Muscle of arm (tissue), 14 donors: Measurements from ENCODE around the gene SFXN4. TPM values are rescaled to one million over a fixed set of nuclear protein-coding genes. Genes with fewer than 3 reads are reported as not detected.
A peak's percentile ranks its signal among the peaks of the same experiment; 100 is the strongest.

ENCODE experiments used
- DNase-seq: peaks from one replicate; pipeline ENCODE4 v3.0.0-alpha.2; 2013
- long read RNA-seq, 11 donors: transcript quantifications; one replicate each; lab custom pipeline, GENCODE V29; 2026
- polyA plus RNA-seq, 12 donors: library from polyadenylated mRNA; unstranded; fragments of 120-200 nt; gene quantifications; one replicate each; pipeline ENCODE4 v1.2.1, GENCODE V29; 2013; ENCODE audit not compliant: insufficient read length in 12 of 12

Gene SFXN4
- polyA plus RNA-seq = 10 to 100 TPM in 11 of 12 donors, not detected in 1; 19.6 to 35.2 (median 26.1) TPM
- long read RNA-seq, donor 1, transcript SFXN4-201 (14 exons, 1,363 nt) = major isoform, 6 of 12 reads
- long read RNA-seq, donor 1, partial matches to known transcripts = 6 of 12 reads
- long read RNA-seq, donor 1, other reads (novel, unspliced or antisense) = 0 of 12 reads
- long read RNA-seq, donor 2, transcript SFXN4-201 (14 exons, 1,363 nt) = major isoform, 13 of 13 reads
- long read RNA-seq, donor 2, partial matches to known transcripts = 0 of 13 reads
- long read RNA-seq, donor 2, other reads (novel, unspliced or antisense) = 0 of 13 reads
- long read RNA-seq, donor 3, transcript SFXN4-201 (14 exons, 1,363 nt) = major isoform, 6 of 6 reads
- long read RNA-seq, donor 3, partial matches to known transcripts = 0 of 6 reads
- long read RNA-seq, donor 3, other reads (novel, unspliced or antisense) = 0 of 6 reads
- long read RNA-seq, donor 4, transcript SFXN4-201 (14 exons, 1,363 nt) = major isoform, 5 of 5 reads
- long read RNA-seq, donor 4, partial matches to known transcripts = 0 of 5 reads
- long read RNA-seq, donor 4, other reads (novel, unspliced or antisense) = 0 of 5 reads
- long read RNA-seq, donor 5 = 0 reads
- long read RNA-seq, donor 6, transcript SFXN4-201 (14 exons, 1,363 nt) = major isoform, 5 of 6 reads
- long read RNA-seq, donor 6, partial matches to known transcripts = 0 of 6 reads
- long read RNA-seq, donor 6, other reads (novel, unspliced or antisense) = 0 of 6 reads
- long read RNA-seq, donor 7, partial matches to known transcripts = 0 of 3 reads
- long read RNA-seq, donor 7, other reads (novel, unspliced or antisense) = 0 of 3 reads
- long read RNA-seq, donor 8, transcript SFXN4-201 (14 exons, 1,363 nt) = major isoform, 10 of 24 reads
- long read RNA-seq, donor 8, partial matches to known transcripts = 14 of 24 reads
- long read RNA-seq, donor 8, other reads (novel, unspliced or antisense) = 0 of 24 reads
- long read RNA-seq, donor 9, partial matches to known transcripts = 0 of 1 reads
- long read RNA-seq, donor 9, other reads (novel, unspliced or antisense) = 0 of 1 reads
- long read RNA-seq, donor 10, transcript SFXN4-201 (14 exons, 1,363 nt) = major isoform, 5 of 14 reads
- long read RNA-seq, donor 10, partial matches to known transcripts = 9 of 14 reads
- long read RNA-seq, donor 10, other reads (novel, unspliced or antisense) = 0 of 14 reads
- long read RNA-seq, donor 11, transcript SFXN4-201 (14 exons, 1,363 nt) = major isoform, 8 of 17 reads
- long read RNA-seq, donor 11, partial matches to known transcripts = 9 of 17 reads
- long read RNA-seq, donor 11, other reads (novel, unspliced or antisense) = 0 of 17 reads

DNA sequence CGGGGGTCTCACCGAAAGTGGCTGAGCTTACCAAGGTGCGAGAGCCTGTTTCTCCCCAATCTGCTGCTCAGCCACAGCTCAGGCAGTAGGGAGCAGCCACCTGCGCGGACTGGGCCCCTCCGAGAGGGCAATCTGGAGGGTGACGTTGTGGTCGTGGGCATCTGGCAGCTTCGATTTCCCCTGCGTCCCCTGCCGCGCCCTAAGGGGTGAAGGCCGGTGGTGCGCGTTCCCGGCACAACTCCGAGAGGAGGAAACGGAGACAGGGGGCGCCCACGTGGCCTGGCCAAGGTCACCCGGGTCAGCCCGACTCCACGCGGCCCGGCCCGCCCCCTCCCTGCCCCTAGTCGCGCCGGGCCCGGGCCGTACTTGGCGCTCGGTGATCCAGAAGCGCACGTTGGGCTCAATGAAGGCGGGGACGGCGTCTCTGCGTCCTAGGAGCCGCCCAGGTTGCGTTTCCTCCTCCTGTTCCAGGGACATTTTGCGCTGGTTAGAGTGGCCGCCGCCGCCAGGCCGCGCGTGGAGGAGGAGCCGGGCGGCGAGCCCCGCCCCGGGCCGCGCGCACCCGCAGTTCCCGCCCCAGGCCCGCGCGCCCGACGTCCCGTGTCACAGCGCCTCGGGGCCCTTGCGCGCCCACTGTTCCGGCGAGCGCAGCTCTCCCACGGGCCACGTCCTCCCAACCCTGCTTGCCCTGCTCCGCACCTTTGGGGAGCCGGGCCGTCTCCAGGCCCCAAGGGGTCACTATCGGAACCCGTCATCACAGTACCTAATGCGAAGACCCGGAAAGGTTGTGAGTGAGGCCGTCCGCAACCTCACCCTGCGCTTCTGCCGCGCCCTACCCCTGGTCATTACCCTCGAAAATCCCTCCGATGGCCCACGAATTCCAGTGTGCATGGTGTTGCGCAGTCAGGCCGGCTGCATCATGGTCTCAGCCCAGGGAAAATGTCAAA, at the start of gene SFXN4:
Gene SFXN4 (minus strand): TSS at position 544 of the 947 bp plus-strand sequence. CDS start 67 bp downstream, at position 477.
- DNase-seq = peak; percentile 74

DNA sequence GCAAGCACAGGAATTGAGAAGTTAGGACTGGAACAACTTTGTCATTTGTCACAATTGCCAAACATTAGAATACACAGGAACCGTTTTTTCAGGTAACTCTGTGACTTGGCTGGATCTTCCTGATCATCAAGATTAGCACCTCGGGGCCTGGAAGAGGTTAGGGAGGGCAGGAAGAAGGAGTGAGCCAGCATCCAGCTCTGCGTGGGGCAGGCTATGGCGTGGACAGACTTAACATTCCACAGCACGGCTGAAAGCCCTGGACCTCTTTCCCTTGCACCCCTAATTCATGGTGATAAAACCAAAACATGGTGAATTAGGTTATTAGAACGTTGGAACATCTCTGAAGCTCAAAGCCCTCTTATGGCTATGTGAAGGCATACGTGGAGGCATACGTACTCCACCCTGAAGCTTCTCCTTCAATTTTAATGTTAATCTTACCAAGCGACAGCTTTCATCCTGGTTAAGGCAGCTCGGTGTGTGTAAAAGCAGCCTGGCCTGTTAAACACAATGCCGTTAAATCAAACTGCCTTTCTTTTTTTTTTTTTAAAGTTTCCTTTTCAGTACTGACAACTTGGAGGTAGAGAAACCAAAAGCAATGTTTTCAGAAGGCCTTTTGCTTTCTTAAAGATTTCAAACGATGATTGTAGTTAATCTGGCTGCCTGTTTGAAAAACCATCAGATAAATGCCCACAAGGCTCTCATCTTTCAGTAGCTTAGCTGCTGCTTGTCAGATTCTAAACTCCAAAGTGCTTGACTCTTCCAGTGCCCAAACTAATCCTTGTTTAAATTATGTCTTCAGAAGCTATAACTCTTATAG, 46.3 kb upstream of the SFXN4 start:
- no peak for DNase-seq

- DNase-seq = no peak
Measured at GRCh38 chr10:119211176-119211575, 45.7 kb upstream of the SFXN4 start.

DNA sequence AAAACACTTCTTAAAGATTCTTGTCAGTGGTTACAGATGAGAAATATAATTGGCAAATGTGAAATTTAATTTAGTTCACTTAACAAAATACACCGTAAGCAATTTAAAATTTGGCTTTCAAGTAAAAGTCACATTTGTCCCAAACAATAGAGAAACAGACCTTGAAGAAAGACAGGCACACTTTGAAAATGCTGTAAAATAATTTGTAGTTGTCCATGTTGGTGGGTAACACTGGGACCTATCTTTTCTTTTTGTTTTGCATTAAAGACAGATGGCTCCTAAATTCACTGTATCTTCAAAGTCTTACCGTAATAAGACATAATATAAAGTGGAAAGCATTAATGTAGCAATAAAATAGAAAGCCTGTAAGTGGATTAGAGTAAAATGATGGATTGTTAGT, 45.1 kb upstream of the SFXN4 start:
- DNase-seq = no peak

- no peak for DNase-seq
Measured at GRCh38 chr10:119209736-119210355, 44.3 kb upstream of the SFXN4 start.

- peak; percentile 66 for DNase-seq
Measured at GRCh38 chr10:119209035-119209735, 43.7 kb upstream of the SFXN4 start.

- no peak for DNase-seq
Measured at GRCh38 chr10:119208553-119208940, 43.0 kb upstream of the SFXN4 start.

DNA sequence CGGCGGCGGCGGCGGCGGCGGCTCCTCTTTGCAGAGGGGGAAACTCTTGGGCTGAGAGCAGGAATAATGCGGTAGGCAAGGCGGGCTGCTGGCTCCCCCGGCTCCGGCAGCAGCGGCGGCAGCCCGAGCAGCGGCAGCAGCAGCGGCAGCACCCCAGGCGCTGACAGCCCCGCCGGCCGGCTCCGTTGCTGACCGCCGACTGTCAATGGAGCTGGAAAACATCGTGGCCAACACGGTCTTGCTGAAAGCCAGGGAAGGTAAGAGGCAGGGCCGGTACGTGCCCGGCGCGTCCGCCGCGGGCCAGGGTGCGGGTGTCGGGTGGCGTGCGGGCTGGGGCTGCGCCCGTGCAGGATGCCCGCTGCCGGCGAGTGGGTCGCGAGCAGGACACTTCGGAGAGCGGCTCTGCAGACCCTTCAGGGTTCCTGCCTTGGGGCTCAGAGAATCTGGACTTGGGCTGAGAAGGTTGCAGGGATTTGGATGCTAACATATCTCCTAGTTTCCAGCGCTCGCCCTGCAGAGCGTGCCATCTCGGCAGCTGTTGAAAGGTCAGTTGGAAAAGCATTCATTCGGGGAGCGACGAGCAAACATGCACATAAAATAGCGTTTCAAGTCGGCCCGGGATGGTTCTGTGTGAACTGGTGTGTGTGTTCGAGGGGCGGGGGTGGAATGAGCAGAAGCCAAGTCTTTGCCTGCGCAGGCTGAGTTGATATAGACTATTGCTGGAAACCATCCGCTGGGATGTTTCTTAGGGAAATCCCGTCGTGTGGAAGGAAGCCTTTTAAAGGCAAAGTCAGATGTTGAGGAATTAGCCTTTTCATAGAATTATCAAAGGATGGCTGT, 42.4 kb upstream of the SFXN4 start:
- DNase-seq = peak; percentile 70

GRCh38 chr10:119207366-119207666, 41.8 kb upstream of the SFXN4 start, which contains the start of gene GRK5:
Gene GRK5 (plus strand): TSS chr10:119207571. CDS start chr10:119207918, 347 bp downstream.
- peak; percentile 96 for DNase-seq

DNA sequence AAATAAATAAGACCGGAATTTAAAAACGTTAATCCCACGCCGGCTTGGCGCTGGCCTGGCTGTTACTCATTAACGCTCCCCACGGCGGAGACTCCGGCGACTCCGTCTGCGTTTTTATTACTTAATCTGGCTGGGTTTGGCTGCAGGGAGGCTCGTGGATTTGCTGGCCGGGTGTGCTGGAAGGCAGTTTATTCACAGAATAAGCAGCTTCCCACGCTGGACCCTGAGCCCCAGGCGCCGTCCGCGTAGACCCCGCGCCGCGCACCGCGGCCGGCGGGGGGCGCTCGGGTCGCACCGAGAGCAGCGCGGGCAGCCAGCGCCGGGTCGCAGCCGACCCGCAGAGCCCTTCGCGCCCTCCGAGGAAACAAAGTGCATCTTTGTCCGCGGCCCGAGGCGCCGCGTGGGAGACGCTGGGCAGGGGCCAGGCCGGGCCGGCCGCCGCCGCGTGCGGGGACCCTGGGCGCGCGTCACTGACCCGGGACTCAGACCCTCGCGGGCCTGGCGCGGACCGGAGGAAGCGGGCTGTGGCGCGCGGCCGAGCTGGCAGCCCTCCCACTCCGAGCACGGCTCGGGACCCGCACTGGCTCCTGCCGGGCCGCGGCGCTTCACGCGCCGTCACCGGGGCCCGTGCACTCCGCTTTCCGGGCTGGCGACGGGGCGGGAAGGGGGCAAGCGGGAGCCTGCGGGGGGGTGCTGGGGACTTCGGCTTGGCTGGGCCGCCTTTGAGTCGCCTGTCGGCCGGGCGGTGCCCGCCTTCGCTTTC, 41.3 kb upstream of the SFXN4 start:
- peak; percentile 70 for DNase-seq

DNA sequence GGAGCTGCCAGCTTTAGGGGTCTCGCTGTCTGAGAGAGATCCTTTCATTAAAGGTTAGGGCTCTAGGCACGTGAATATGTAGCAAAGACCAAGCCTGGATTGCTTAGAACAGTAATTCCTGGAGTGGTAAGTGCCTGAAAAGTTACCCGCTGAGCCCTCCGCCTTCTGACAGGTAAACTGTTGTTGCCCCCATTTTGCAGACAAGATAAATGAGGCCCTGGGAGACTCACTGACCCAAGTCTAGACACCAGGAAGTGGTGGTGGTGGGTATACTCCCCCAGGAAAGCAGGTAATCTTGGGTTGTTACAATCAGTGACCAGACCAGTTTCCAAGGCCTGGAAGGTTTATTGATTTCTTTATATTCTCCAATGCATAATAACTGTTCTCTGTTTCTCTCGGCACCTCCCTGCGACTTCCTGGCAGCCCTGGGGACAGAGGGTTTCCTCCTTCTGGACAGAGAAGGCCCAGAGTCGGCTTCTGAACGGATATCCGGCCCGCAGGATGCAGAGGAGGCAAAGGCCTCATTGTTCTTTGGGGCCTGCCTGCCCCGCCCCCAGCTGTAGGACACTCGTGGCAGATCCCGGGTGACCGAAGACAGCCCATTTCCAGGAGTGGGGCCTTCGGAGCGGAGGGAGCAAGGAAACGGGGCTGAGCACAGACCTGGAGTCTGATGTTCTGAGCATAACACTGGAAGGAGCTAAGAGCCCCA, 40.5 kb upstream of the SFXN4 start:
- DNase-seq = no peak

GRCh38 chr10:119203006-119203405, 37.5 kb upstream of the SFXN4 start:
- no peak for DNase-seq

DNA sequence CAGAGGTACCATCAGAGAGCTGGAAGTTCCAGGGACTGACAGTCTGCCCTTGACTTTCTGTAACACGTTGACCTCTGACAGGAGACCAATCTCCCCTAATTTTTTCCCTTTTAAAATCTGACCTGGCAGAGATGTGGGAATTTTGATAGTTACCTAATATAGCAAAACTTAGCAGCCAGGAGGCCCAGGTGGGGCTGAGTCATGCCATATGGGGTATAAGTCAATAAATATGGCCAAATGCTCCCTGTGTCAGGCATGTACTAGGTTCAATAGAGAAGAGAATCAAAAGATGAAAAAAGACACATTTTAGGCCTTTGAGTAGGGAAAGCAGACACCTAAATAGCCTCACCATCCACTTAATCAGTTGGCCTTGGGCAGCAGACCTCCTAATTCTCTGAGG, 35.7 kb upstream of the SFXN4 start:
- no peak for DNase-seq

GRCh38 chr10:119199231-119199992, 33.9 kb upstream of the SFXN4 start:
- peak; percentile 80 for DNase-seq

GRCh38 chr10:119198438-119198837, 32.9 kb upstream of the SFXN4 start:
- DNase-seq = no peak
